AG20443 (cell line): Measurements from ENCODE around the gene FAM98C.

ENCODE experiments used
- DNase-seq: peaks from one replicate; pipeline ENCODE4 v3.0.0; 2012; ENCODE audit warnings: low spot score, mixed read lengths

The FAM98C gene

DNA sequence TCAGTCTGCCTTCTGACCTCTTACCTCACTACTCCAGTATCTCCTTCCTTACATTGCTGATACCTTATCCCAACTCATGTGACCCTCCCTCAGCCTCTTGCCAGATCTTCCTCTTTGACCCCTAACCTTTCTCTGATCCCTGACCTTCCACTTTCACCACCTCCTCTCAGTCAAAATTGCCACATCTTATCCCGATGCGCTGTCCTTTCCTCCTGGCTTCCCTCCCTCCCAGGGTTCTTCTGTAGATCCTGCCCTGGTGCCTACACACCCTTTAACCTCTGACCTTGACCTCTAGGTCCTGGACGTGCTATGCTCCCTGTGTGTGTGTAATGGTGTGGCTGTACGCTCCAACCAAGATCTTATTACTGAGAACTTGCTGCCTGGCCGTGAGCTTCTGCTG lies 54.3 kb downstream of the FAM98C start:
- DNase-seq: no peak

DNA sequence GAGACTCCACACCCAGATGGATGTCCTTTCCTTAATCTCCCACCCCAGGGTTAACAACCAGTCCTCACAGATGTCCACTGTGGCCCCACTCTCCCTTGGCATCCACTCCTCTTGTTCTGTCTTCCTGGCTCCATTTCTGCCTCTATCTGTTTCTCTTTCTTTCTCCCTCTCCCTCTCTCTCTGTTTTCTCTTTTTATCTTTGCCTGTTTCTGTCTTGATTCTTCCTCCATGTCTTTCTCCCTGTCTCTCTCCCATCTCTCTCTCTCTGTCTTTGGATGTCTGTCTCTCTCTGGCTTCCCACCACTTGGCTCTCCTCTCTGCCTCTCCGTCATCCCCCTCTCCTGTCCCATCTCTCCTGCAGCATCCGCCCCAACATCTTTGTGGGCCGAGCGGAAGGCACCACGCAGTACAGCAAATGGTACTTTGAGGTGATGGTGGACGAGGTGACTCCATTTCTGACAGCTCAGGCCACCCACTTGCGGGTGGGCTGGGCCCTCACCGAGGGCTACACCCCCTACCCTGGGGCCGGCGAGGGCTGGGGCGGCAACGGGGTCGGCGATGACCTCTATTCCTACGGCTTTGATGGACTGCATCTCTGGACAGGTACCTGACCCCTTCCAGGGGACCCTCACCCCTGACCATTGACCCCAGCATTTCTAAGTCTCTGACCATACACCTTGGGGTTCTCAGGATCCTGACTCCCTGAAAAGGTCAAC lies 55.0 kb downstream of the FAM98C start:
- DNase-seq: no peak
